HG03066 (cell line): ENCODE data around the gene EDC4.

Experiments used
- ATAC-seq: cut with Tn5 transposase; IDR thresholded peaks from one replicate; pipeline ENCODE4 v1.9.1; 2021; ENCODE audit warnings: low read depth; ENCODE audit not compliant: unreplicated experiment

EDC4 gene

DNA sequence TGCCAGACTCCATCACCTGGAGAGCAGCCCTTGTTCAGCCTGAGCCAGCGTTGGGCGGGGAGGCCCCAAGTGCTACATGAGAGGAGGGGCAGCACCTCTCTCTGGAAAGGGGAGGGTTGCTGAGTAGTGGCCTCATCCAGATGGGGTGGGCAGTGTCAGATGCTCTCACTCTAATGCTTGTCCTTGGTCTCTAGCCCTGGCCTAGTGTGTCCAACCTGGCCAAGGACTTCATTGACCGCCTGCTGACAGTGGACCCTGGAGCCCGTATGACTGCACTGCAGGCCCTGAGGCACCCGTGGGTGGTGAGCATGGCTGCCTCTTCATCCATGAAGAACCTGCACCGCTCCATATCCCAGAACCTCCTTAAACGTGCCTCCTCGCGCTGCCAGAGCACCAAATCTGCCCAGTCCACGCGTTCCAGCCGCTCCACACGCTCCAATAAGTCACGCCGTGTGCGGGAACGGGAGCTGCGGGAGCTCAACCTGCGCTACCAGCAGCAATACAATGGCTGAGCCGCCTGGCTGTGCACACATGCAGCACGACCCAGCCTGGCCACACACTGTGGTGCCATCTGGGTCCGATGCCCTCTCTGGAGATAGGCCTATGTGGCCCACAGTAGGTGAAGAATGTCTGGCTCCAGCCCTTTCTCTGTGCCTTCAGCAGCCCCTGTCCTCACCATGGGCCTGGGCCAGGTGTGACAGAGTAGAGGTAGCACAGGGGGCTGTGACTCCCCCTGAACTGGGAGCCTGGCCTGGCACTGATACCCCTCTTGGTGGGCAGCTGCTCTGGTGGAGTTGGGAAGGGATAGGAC lies 54.5 kb downstream of the EDC4 start:
- no peak for ATAC-seq

DNA sequence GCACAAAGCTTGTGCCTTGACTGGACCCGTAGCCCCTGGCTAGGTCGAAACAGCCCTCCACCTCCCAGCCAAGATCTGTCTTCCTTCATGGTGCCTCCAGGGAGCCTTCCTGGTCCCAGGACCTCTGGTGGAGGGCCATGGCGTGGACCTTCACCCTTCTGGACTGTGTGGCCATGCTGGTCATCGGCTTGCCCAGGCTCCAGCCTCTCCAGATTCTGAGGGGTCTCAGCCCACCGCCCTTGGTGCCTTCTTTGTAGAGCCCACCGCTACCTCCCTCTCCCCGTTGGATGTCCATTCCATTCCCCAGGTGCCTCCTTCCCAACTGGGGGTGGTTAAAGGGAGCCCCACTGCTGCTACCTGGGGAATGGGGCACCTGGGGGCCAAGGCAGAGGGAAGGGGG lies 55.3 kb downstream of the EDC4 start:
- no peak for ATAC-seq

DNA sequence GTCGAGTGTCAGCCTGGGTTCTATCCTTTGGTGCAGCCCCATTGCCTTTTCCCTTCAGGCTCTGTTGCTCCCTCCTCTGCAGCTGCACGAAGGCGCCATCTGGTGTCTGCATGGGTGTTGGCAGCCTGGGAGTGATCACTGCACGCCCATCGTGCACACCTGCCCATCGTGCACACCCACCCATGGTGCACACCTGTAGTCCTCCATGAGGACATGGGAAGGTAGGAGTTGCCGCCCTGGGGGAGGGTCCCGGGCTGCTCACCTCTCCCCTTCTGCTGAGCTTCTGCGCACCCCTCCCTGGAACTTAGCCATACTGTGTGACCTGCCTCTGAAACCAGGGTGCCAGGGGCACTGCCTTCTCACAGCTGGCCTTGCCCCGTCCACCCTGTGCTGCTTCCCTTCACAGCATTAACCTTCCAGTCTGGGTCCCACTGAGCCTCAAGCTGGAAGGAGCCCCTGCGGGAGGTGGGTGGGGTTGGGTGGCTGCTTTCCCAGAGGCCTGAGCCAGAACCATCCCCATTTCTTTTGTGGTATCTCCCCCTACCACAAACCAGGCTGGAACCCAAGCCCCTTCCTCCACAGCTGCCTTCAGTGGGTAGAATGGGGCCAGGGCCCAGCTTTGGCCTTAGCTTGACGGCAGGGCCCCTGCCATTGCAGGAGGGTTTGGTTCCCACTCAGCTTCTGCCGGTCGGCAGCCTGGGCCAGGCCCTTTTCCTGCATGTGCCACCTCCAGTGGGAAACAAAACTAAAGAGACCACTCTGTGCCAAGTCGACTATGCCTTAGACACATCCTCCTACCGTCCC lies 55.9 kb downstream of the EDC4 start:
- ATAC-seq = no peak

DNA sequence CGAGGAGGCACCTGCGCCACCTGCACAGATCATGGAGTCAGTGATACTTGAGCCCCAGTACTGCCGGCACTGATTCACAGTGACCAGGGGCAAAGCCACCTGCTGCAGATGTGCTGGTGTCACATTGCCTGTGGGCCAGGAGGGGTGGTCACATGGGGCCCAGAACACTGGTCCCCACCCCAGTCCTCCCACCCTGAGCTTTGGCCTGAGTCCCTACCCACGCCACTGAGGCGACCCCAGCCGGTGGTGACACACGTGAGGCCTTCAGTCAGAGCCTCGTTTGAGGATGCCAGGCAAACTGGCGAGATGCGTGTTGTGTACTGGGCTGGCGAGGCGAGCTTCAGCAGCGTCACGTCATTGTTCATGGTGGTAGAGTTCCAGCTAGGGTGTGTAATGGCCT lies 57.3 kb downstream of the EDC4 start:
- no peak for ATAC-seq

DNA sequence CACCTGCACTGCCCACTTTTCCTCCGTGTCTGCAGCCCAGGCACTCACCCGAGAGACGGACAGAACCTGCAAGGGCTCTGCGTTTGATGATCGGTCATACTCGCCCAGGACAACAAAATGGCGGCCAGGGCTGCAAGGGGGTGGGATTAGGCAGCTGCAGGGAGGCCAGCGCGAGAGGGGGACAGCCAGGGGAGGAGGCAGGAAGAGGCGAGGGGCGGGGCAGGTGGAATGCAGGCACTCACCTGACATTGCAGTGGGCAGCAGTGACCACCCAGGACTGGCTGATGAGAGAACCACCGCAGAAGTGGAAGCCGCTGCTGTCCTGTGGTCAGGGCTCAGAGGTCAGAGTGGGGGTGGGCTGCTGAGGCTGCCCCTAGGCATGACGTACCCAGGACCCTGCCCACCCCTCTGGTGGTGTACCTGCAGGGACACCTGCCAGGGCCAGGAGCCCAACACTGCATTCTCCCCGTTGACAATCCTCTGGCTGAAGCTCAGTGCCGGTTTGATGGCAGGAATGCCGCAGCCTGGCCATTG lies 57.9 kb downstream of the EDC4 start:
- ATAC-seq = no peak
